Sigmoid colon (tissue), 4 donors: ENCODE results near the gene MAST4.

Source experiments
- EP300 ChIP-seq, 4 donors: sonication (generic); formaldehyde crosslinking; IDR thresholded peaks; one replicate each; pipeline ENCODE4 v1.6.1; 2017; ENCODE audit warnings: antibody characterized with exemption in 4 of 4
- POLR2A ChIP-seq, 2 donors: fragments of 450-650 bp; IDR thresholded peaks; one replicate each; pipeline ENCODE4 v1.6.1; 2016; ENCODE audit warnings: antibody characterized with exemption in 2 of 2, mild to moderate bottlenecking in 2 of 2, moderate library complexity in 2 of 2
- TF ChIP-seq, protein P1 (sequence below), 4 experiments: fragments of 450-650 bp in 3 of 4; fragments of 200-600 bp in 1 of 4; IDR thresholded peaks; one replicate each; pipeline ENCODE4 v1.5.1; 2016 to 2019; ENCODE audit warnings: antibody characterized with exemption in 4 of 4, mild to moderate bottlenecking in 3 of 4, moderate library complexity in 2 of 4

DNA sequence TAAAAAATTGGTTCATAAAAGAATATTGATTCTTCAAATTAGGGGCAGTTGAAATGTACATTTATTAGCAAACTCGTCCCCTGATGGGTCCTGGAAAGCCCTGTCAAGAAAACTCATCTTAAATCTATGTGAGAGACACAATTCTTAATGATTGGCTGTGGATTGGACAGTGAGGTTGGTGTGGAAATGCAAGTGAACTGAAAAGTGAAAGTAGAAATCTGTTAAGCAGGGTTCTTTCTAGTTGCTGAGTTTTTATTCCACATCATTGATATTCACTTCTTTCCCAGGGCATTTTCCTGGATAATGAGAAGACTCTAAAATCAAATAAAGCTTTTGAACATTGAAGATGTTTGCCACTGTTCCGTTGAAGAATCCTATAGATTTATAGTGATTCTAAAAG is 292.4 kb downstream of the MAST4 start:
- TF ChIP-seq, protein P1, sequence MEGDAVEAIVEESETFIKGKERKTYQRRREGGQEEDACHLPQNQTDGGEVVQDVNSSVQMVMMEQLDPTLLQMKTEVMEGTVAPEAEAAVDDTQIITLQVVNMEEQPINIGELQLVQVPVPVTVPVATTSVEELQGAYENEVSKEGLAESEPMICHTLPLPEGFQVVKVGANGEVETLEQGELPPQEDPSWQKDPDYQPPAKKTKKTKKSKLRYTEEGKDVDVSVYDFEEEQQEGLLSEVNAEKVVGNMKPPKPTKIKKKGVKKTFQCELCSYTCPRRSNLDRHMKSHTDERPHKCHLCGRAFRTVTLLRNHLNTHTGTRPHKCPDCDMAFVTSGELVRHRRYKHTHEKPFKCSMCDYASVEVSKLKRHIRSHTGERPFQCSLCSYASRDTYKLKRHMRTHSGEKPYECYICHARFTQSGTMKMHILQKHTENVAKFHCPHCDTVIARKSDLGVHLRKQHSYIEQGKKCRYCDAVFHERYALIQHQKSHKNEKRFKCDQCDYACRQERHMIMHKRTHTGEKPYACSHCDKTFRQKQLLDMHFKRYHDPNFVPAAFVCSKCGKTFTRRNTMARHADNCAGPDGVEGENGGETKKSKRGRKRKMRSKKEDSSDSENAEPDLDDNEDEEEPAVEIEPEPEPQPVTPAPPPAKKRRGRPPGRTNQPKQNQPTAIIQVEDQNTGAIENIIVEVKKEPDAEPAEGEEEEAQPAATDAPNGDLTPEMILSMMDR (IDR thresholded peaks at IDR 0.05): no peak
- TF ChIP-seq POLR2A (IDR thresholded peaks at IDR 0.05) (no peak), EP300 (IDR thresholded peaks at IDR 0.05) (no peak)
